Measurements from ENCODE around the gene FBXL19.

Gene FBXL19

GRCh38 chr16:30986129-30986991, 63.0 kb downstream of the FBXL19 start:
- Histone ChIP-seq H3K9ac (ENCODE audit: low read length) (peak overlapping the region; percentile 83), H3K4me3 (ENCODE audit: low read length) (peak overlapping the region; percentile 76), H3K9me3 (ENCODE audit: control insufficient read depth, low read length) (no peaks in the 10 kb centered on the region), H3K27me3 (replicated peaks; ENCODE audit: control insufficient read depth, insufficient read depth, low read length) (no peaks in the 10 kb centered on the region), H3K4me1 (ENCODE audit: control insufficient read depth, insufficient read depth, low read length) (peaks cover 29% of the 10 kb centered on the region), H3K36me3 (ENCODE audit: control insufficient read depth, insufficient read depth, low read length, severe bottlenecking) (peaks cover 17% of the 10 kb centered on the region)
- no peak for DNase-seq (ENCODE audit: low read depth)

GRCh38 chr16:30987581-30988190, 64.3 kb downstream of the FBXL19 start:
- H3K4me3 ChIP-seq (ENCODE audit: low read length): no peak overlapping the region
- no peaks in the 10 kb centered on the region for H3K27me3 ChIP-seq (replicated peaks; ENCODE audit: control insufficient read depth, insufficient read depth, low read length)
- H3K4me1 ChIP-seq (ENCODE audit: control insufficient read depth, insufficient read depth, low read length): peaks cover 26% of the 10 kb centered on the region
- H3K9ac ChIP-seq (ENCODE audit: low read length): no peak overlapping the region
- H3K9me3 ChIP-seq (ENCODE audit: control insufficient read depth, low read length): no peaks in the 10 kb centered on the region
- no peak for DNase-seq (ENCODE audit: low read depth)
- H3K36me3 ChIP-seq (ENCODE audit: control insufficient read depth, insufficient read depth, low read length, severe bottlenecking): peaks cover 11% of the 10 kb centered on the region

GRCh38 chr16:30989469-30990047, 66.2 kb downstream of the FBXL19 start:
- Histone ChIP-seq H3K9ac (ENCODE audit: low read length) (no peak overlapping the region), H3K27me3 (replicated peaks; ENCODE audit: control insufficient read depth, insufficient read depth, low read length) (no peaks in the 10 kb centered on the region), H3K36me3 (ENCODE audit: control insufficient read depth, insufficient read depth, low read length, severe bottlenecking) (peaks cover under 1% of the 10 kb centered on the region), H3K9me3 (ENCODE audit: control insufficient read depth, low read length) (no peaks in the 10 kb centered on the region), H3K4me3 (ENCODE audit: low read length) (no peak overlapping the region), H3K4me1 (ENCODE audit: control insufficient read depth, insufficient read depth, low read length) (peaks cover 19% of the 10 kb centered on the region)
- no peak for DNase-seq (ENCODE audit: low read depth)

- H3K9ac ChIP-seq (ENCODE audit: low read length): no peak overlapping the region
- no peak overlapping the region for H3K4me3 ChIP-seq (ENCODE audit: low read length)
- H3K9me3 ChIP-seq (ENCODE audit: control insufficient read depth, low read length): no peaks in the 10 kb centered on the region
- no peak for DNase-seq (ENCODE audit: low read depth)
- H3K27me3 ChIP-seq (replicated peaks; ENCODE audit: control insufficient read depth, insufficient read depth, low read length): no peaks in the 10 kb centered on the region
- H3K4me1 ChIP-seq (ENCODE audit: control insufficient read depth, insufficient read depth, low read length): peaks cover 18% of the 10 kb centered on the region
- H3K36me3 ChIP-seq (ENCODE audit: control insufficient read depth, insufficient read depth, low read length, severe bottlenecking): no peaks in the 10 kb centered on the region
Observed at GRCh38 chr16:30990105-30990504, 66.7 kb downstream of the FBXL19 start.

GRCh38 chr16:30991052-30991451, 67.7 kb downstream of the FBXL19 start:
- Histone ChIP-seq H3K36me3 (ENCODE audit: control insufficient read depth, insufficient read depth, low read length, severe bottlenecking) (no peaks in the 10 kb centered on the region), H3K9ac (ENCODE audit: low read length) (no peak overlapping the region), H3K9me3 (ENCODE audit: control insufficient read depth, low read length) (no peaks in the 10 kb centered on the region), H3K27me3 (replicated peaks; ENCODE audit: control insufficient read depth, insufficient read depth, low read length) (no peaks in the 10 kb centered on the region), H3K4me3 (ENCODE audit: low read length) (no peak overlapping the region), H3K4me1 (ENCODE audit: control insufficient read depth, insufficient read depth, low read length) (peaks cover 9% of the 10 kb centered on the region)
- DNase-seq (ENCODE audit: low read depth): no peak

- H3K4me1 ChIP-seq (ENCODE audit: control insufficient read depth, insufficient read depth, low read length): peaks cover 3% of the 10 kb centered on the region
Observed at GRCh38 chr16:30992276-30992780, 69.0 kb downstream of the FBXL19 start.

GRCh38 chr16:30992931-30993816, 69.8 kb downstream of the FBXL19 start:
- Histone ChIP-seq H3K4me3 (ENCODE audit: low read length) (no peak overlapping the region), H3K27me3 (replicated peaks; ENCODE audit: control insufficient read depth, insufficient read depth, low read length) (no peaks in the 10 kb centered on the region), H3K9ac (ENCODE audit: low read length) (no peak overlapping the region), H3K4me1 (ENCODE audit: control insufficient read depth, insufficient read depth, low read length) (peaks cover 11% of the 10 kb centered on the region), H3K9me3 (ENCODE audit: control insufficient read depth, low read length) (no peaks in the 10 kb centered on the region), H3K36me3 (ENCODE audit: control insufficient read depth, insufficient read depth, low read length, severe bottlenecking) (no peaks in the 10 kb centered on the region)
- DNase-seq (ENCODE audit: low read depth): no peak

More at GRCh38 chr16:30992276-30992780, 69.0 kb downstream of the FBXL19 start:
- H3K4me3 ChIP-seq (ENCODE audit: low read length): no peak overlapping the region
- no peaks in the 10 kb centered on the region for H3K27me3 ChIP-seq (replicated peaks; ENCODE audit: control insufficient read depth, insufficient read depth, low read length)
- H3K9ac ChIP-seq (ENCODE audit: low read length): no peak overlapping the region
- no peaks in the 10 kb centered on the region for H3K36me3 ChIP-seq (ENCODE audit: control insufficient read depth, insufficient read depth, low read length, severe bottlenecking)
- DNase-seq (ENCODE audit: low read depth): no peak
- no peaks in the 10 kb centered on the region for H3K9me3 ChIP-seq (ENCODE audit: control insufficient read depth, low read length)

- no peak for DNase-seq (ENCODE audit: low read depth)
- no peaks in the 10 kb centered on the region for H3K9me3 ChIP-seq (ENCODE audit: control insufficient read depth, low read length)
- no peaks in the 10 kb centered on the region for H3K36me3 ChIP-seq (ENCODE audit: control insufficient read depth, insufficient read depth, low read length, severe bottlenecking)
Observed at GRCh38 chr16:30995927-30996323, 72.6 kb downstream of the FBXL19 start.

GRCh38 chr16:30996324-30996984, 73.1 kb downstream of the FBXL19 start:
- H3K4me1 ChIP-seq (ENCODE audit: control insufficient read depth, insufficient read depth, low read length): peaks cover 32% of the 10 kb centered on the region
- no peak for DNase-seq (ENCODE audit: low read depth)
- H3K9me3 ChIP-seq (ENCODE audit: control insufficient read depth, low read length): no peaks in the 10 kb centered on the region
- H3K4me3 ChIP-seq (ENCODE audit: low read length): peak overlapping the region; percentile 79
- no peaks in the 10 kb centered on the region for H3K36me3 ChIP-seq (ENCODE audit: control insufficient read depth, insufficient read depth, low read length, severe bottlenecking)
- peak overlapping the region; percentile 74 for H3K9ac ChIP-seq (ENCODE audit: low read length)
- H3K27me3 ChIP-seq (replicated peaks; ENCODE audit: control insufficient read depth, insufficient read depth, low read length): no peaks in the 10 kb centered on the region

More at GRCh38 chr16:30995927-30996323, 72.6 kb downstream of the FBXL19 start:
- H3K9ac ChIP-seq (ENCODE audit: low read length): peak overlapping the region; percentile 74
- H3K27me3 ChIP-seq (replicated peaks; ENCODE audit: control insufficient read depth, insufficient read depth, low read length): no peaks in the 10 kb centered on the region
- peak overlapping the region; percentile 79 for H3K4me3 ChIP-seq (ENCODE audit: low read length)
- H3K4me1 ChIP-seq (ENCODE audit: control insufficient read depth, insufficient read depth, low read length): peaks cover 32% of the 10 kb centered on the region

- Histone ChIP-seq H3K4me3 (ENCODE audit: low read length) (peak overlapping the region; percentile 79), H3K27me3 (replicated peaks; ENCODE audit: control insufficient read depth, insufficient read depth, low read length) (no peaks in the 10 kb centered on the region), H3K4me1 (ENCODE audit: control insufficient read depth, insufficient read depth, low read length) (peaks cover 33% of the 10 kb centered on the region), H3K9me3 (ENCODE audit: control insufficient read depth, low read length) (no peaks in the 10 kb centered on the region), H3K36me3 (ENCODE audit: control insufficient read depth, insufficient read depth, low read length, severe bottlenecking) (no peaks in the 10 kb centered on the region), H3K9ac (ENCODE audit: low read length) (peak overlapping the region; percentile 81)
- peak; percentile 87 for DNase-seq (ENCODE audit: low read depth)
Observed at GRCh38 chr16:30996985-30997724, 73.8 kb downstream of the FBXL19 start.

Measured in adipocyte (in vitro differentiated cells).